ENCODE results near the gene ZPBP2. TPM values are rescaled to one million over a fixed set of nuclear protein-coding genes. Genes with fewer than 3 reads are reported as not detected.
"Not testable (repeated sequence)": the region's sequence is repeated elsewhere in the genome, so short reads cannot be mapped to it uniquely, and the experiment has no call there.

The ZPBP2 gene
- total and polyA plus RNA-seq, 8 donors: not detected

DNA sequence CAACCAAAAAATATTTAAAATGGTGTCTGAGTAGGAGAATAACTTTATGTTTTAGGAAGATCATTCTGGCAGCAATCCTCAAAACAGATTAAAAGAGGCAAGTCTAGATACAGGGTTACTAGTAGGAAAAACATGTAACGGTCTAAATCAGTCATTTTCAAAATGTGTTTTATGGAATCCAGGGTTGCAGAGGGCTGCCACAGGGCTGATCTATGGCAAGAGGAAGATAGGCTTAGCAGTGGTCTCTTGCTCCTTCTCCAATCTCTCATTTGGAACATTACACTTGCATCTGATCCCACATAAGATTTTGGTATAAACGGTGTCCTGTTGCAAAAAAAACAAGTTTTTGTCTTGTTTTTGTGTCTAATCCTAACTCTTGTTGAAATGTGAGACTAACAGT is 13.1 kb upstream of the ZPBP2 start:
- Histone ChIP-seq H3K27ac (no peak overlapping the region), H3K27me3 (peaks cover 0 to 34% of the 10 kb centered on the region in 2 donors), H3K9me3 (no peaks in the 10 kb centered on the region), H3K4me1 (no peaks in the 10 kb centered on the region), H3K4me3 (no peak overlapping the region), H3K36me3 (no peaks in the 10 kb centered on the region)
- ATAC-seq (no peak), DNase-seq (no peak)
- TF ChIP-seq, protein P1, sequence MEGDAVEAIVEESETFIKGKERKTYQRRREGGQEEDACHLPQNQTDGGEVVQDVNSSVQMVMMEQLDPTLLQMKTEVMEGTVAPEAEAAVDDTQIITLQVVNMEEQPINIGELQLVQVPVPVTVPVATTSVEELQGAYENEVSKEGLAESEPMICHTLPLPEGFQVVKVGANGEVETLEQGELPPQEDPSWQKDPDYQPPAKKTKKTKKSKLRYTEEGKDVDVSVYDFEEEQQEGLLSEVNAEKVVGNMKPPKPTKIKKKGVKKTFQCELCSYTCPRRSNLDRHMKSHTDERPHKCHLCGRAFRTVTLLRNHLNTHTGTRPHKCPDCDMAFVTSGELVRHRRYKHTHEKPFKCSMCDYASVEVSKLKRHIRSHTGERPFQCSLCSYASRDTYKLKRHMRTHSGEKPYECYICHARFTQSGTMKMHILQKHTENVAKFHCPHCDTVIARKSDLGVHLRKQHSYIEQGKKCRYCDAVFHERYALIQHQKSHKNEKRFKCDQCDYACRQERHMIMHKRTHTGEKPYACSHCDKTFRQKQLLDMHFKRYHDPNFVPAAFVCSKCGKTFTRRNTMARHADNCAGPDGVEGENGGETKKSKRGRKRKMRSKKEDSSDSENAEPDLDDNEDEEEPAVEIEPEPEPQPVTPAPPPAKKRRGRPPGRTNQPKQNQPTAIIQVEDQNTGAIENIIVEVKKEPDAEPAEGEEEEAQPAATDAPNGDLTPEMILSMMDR (IDR thresholded peaks at IDR 0.05): no peak
- intact Hi-C loops (cut with DNase I): no loop called here

DNA sequence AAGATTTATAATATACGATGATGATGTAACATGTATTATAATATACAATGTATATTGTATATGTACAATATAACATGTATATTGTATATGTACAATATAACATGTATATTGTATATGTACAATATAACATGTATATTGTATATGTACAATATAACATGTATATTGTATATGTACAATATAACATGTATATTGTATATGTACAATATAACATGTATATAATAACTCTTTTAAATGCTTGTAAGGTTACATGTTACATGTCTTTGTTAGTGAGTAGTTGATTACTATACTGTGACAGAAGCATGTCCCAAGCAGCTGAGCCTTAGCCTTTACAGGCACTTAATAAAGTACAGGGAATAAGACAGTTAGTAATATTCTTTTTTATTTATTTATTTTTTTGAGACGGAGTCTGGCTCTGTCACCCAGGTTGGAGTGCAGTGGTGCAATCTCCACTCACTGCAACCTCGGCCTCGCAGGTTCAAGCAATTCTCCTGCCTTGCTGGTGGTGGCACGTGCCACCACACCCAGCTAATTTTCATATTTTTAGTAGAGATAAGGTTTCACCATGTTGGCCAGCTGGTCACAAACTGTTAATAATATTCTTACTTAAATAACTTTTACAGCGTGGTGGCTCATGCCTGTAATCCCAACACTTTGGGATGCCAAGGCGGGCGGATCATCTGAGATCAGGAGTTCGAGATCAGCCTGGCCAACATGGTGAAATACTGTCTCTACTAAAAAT is 11.9 kb upstream of the ZPBP2 start:
- H3K36me3 ChIP-seq; intact Hi-C loops (cut with DNase I); DNase-seq; H3K27ac ChIP-seq; H3K9me3 ChIP-seq; H3K4me3 ChIP-seq; H3K4me1 ChIP-seq; ATAC-seq: not testable (repeated sequence)
- H3K27me3 ChIP-seq: peaks cover 2 to 44% of the 10 kb centered on the region in 2 donors

- no peaks in the 10 kb centered on the region for H3K9me3 ChIP-seq
- intact Hi-C loops (cut with DNase I): no loop called here
- no peak for DNase-seq
- TF ChIP-seq, protein P1 (IDR thresholded peaks at IDR 0.05): no peak
- H3K27ac ChIP-seq: no peak overlapping the region
- H3K36me3 ChIP-seq: no peaks in the 10 kb centered on the region
- peaks cover 36 to 88% of the 10 kb centered on the region in 2 donors for H3K27me3 ChIP-seq
- no peak for ATAC-seq
- no peak overlapping the region for H3K4me3 ChIP-seq
- peaks cover 7 to 22% of the 10 kb centered on the region in 2 donors for H3K4me1 ChIP-seq
Measured at GRCh38 chr17:39861235-39861634, 6.8 kb upstream of the ZPBP2 start.

- Histone ChIP-seq H3K27me3 (peaks cover 47 to 97% of the 10 kb centered on the region in 2 donors), H3K27ac (no peak overlapping the region), H3K4me1 (peaks cover 7 to 22% of the 10 kb centered on the region in 2 donors), H3K36me3 (no peaks in the 10 kb centered on the region), H3K4me3 (peak overlapping the region in 1 of 2 donors; percentile 25), H3K9me3 (peaks cover 0 to 3% of the 10 kb centered on the region in 2 donors)
- DNase-seq: no peak
- ATAC-seq: no peak
- TF ChIP-seq, protein P1 (IDR thresholded peaks at IDR 0.05): no peak
- intact Hi-C loops (cut with DNase I): no loop called here
Measured at GRCh38 chr17:39863244-39863917, 4.6 kb upstream of the ZPBP2 start.

- Histone ChIP-seq H3K9me3 (peaks cover 0 to 3% of the 10 kb centered on the region in 2 donors), H3K27me3 (peaks cover 53 to 98% of the 10 kb centered on the region in 2 donors), H3K27ac (peak within 1 kb of the TSS in 1 of 2 donors; percentile 51), H3K4me3 (peak within 1 kb of the TSS in 1 of 2 donors; percentile 25), H3K36me3 (no peaks in the 10 kb centered on the region), H3K4me1 (peaks cover 7 to 22% of the 10 kb centered on the region in 2 donors)
- peak; percentile 100 for ATAC-seq
- peak; percentile 39 to 93 (median 78) for DNase-seq
- intact Hi-C loops (cut with DNase I): no loop called here
- TF ChIP-seq, protein P1 (IDR thresholded peaks at IDR 0.05): no peak
Measured at GRCh38 chr17:39863918-39864746, 3.9 kb upstream of the ZPBP2 start, which contains the start of gene IKZF3. IKZF3 (minus strand) TSS chr17:39864312; CDS start chr17:39864126, 186 bp downstream.

Data from left lung (tissue), 10 donors.